ENCODE results near the gene TSEN2.

TSEN2 gene

DNA sequence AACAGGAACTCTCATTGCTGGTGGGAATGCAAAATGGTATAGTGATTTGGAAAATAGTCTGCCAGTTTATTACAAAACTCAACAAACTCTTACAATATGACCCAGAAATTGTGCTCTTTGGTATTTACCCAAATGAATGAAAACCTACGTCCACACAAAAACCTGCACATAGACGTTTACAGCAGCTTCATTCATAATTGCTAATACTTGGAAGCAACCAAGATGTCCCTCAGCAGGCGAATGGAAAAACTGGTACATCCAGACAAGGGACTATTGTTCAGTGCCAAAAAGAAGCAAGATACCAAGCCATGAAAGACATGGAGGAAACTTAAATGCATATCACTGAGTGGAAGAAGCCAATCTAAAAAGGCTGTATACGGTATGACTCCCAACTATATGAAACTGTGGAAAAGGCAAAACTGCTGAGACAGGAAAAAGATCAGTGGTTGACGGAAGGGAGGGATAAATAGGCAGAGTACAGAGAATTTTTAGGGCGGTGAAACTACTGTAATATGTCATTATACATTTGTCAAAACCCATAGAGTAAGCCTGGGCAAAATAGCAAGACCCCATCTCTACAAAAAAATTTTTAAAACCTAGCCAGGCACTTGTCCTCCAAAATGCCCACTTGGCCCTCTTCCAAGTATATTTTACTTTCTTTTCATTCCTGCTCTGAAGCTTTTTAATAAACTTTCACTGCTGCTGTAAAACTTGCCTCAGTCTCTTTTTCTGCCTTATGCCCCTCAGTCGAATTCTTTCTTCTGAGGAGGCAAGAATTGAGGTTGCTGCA lies 65.9 kb downstream of the TSEN2 start:
- H3K9me3 ChIP-seq (ENCODE audit: insufficient read depth, low read length), result no peaks in the 10 kb centered on the region
- no peaks in the 10 kb centered on the region for H4K20me1 ChIP-seq (ENCODE audit: low read depth, low read length)
- H3K27ac ChIP-seq (ENCODE audit: low read depth, low read length), result no peak overlapping the region
- no peaks in the 10 kb centered on the region for H3K9me2 ChIP-seq (replicated peaks; ENCODE audit: insufficient read depth, low read length)
- no peaks in the 10 kb centered on the region for H3K79me2 ChIP-seq (ENCODE audit: insufficient read depth, low read length)
- no peak overlapping the region for H3K9ac ChIP-seq (ENCODE audit: low read length)
- no peak overlapping the region for H3K4me2 ChIP-seq (ENCODE audit: low read depth, low read length, poor library complexity, severe bottlenecking)
- no peaks in the 10 kb centered on the region for H3K36me3 ChIP-seq (ENCODE audit: low read length)
- no peaks in the 10 kb centered on the region for H3F3A ChIP-seq (ENCODE audit: insufficient read depth)
- H2AFZ ChIP-seq (ENCODE audit: low read depth, low read length, severe bottlenecking), result no peak overlapping the region
- TF ChIP-seq EZH2phosphoT487 (conservative IDR thresholded peaks at IDR 0.05; ENCODE audit: low read length), result no peak
- TF ChIP-seq, protein P1, sequence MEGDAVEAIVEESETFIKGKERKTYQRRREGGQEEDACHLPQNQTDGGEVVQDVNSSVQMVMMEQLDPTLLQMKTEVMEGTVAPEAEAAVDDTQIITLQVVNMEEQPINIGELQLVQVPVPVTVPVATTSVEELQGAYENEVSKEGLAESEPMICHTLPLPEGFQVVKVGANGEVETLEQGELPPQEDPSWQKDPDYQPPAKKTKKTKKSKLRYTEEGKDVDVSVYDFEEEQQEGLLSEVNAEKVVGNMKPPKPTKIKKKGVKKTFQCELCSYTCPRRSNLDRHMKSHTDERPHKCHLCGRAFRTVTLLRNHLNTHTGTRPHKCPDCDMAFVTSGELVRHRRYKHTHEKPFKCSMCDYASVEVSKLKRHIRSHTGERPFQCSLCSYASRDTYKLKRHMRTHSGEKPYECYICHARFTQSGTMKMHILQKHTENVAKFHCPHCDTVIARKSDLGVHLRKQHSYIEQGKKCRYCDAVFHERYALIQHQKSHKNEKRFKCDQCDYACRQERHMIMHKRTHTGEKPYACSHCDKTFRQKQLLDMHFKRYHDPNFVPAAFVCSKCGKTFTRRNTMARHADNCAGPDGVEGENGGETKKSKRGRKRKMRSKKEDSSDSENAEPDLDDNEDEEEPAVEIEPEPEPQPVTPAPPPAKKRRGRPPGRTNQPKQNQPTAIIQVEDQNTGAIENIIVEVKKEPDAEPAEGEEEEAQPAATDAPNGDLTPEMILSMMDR (IDR thresholded peaks at IDR 0.05; ENCODE audit: insufficient read depth, low read length, poor library complexity, severe bottlenecking), result no peak
- no peaks in the 10 kb centered on the region for H3K27me3 ChIP-seq (ENCODE audit: low read length)
- H3K4me3 ChIP-seq (ENCODE audit: insufficient read depth, low read length, poor library complexity, severe bottlenecking), result no peak overlapping the region

DNA sequence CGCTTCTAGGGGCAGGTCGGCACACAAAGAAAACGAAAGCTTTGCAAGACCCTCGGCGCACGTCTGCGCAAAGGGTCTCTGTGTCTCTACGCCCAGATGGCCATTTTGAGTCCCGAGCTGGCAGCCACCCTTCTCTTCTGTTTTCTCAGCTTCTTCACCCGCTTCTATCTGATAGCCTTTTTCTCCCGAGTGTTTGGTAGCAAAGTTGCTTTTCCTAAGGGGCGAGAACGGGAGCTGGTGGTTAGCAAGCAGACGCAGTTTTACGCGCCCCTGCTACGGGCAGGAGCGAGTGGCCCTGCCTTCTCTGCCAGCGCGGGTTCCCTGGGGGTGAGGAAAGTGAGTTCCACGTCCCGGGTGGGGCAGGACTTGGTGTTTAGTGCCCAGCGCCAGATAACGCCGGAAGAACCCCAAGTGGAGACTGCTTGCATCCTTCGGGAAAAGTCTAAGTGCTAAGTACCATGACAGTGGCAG lies 69.7 kb downstream of the TSEN2 start:
- H3K27me3 ChIP-seq (ENCODE audit: low read length), result no peaks in the 10 kb centered on the region
- no peak overlapping the region for H3K4me3 ChIP-seq (ENCODE audit: insufficient read depth, low read length, poor library complexity, severe bottlenecking)
- no peak overlapping the region for H3K9ac ChIP-seq (ENCODE audit: low read length)
- H3K27ac ChIP-seq (ENCODE audit: low read depth, low read length), result no peak overlapping the region
- no peaks in the 10 kb centered on the region for H3K9me2 ChIP-seq (replicated peaks; ENCODE audit: insufficient read depth, low read length)
- no peak overlapping the region for H3K4me2 ChIP-seq (ENCODE audit: low read depth, low read length, poor library complexity, severe bottlenecking)
- no peaks in the 10 kb centered on the region for H3F3A ChIP-seq (ENCODE audit: insufficient read depth)
- H3K79me2 ChIP-seq (ENCODE audit: insufficient read depth, low read length), result peaks cover 20% of the 10 kb centered on the region
- TF ChIP-seq EZH2phosphoT487 (conservative IDR thresholded peaks at IDR 0.05; ENCODE audit: low read length), result no peak
- TF ChIP-seq, protein P1 (IDR thresholded peaks at IDR 0.05; ENCODE audit: insufficient read depth, low read length, poor library complexity, severe bottlenecking), result no peak
- H3K36me3 ChIP-seq (ENCODE audit: low read length), result no peaks in the 10 kb centered on the region
- no peaks in the 10 kb centered on the region for H4K20me1 ChIP-seq (ENCODE audit: low read depth, low read length)
- H3K9me3 ChIP-seq (ENCODE audit: insufficient read depth, low read length), result no peaks in the 10 kb centered on the region
- H2AFZ ChIP-seq (ENCODE audit: low read depth, low read length, severe bottlenecking), result no peak overlapping the region

DNA sequence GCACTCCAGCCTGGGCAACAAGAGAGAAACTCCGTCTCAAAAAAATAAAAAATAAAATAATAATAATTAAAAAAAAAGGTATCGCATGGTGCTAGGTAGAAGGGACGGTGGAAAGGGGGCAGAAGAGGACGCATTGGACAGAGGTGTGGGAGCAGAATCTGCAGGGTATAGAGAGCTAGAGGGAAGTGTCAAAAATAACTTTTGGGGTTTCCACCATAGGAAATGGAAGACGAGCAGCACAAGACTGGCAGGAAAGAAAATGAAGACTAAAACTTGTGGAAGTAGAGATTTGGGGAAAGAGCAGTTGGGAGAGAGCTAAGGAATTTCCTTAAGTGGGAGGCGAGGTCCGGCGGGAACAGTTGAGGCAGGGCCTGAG lies 72.0 kb downstream of the TSEN2 start:
- Histone ChIP-seq H3K9ac (ENCODE audit: low read length) (peak overlapping the region; percentile 84), H3K9me2 (replicated peaks; ENCODE audit: insufficient read depth, low read length) (no peaks in the 10 kb centered on the region), H3K9me3 (ENCODE audit: insufficient read depth, low read length) (no peaks in the 10 kb centered on the region), H3K36me3 (ENCODE audit: low read length) (no peaks in the 10 kb centered on the region), H3K27ac (ENCODE audit: low read depth, low read length) (no peak overlapping the region), H3K27me3 (ENCODE audit: low read length) (no peaks in the 10 kb centered on the region), H2AFZ (ENCODE audit: low read depth, low read length, severe bottlenecking) (peak overlapping the region; percentile 97), H3K4me2 (ENCODE audit: low read depth, low read length, poor library complexity, severe bottlenecking) (peak overlapping the region; percentile 77), H4K20me1 (ENCODE audit: low read depth, low read length) (peaks cover 3% of the 10 kb centered on the region; the same call in 1 of the 2 replicates), H3K79me2 (ENCODE audit: insufficient read depth, low read length) (peaks cover 44% of the 10 kb centered on the region), H3K4me3 (ENCODE audit: insufficient read depth, low read length, poor library complexity, severe bottlenecking) (peak overlapping the region; percentile 74), H3F3A (ENCODE audit: insufficient read depth) (no peaks in the 10 kb centered on the region)
- TF ChIP-seq EZH2phosphoT487 (conservative IDR thresholded peaks at IDR 0.05; ENCODE audit: low read length), result no peak
- TF ChIP-seq, protein P1 (IDR thresholded peaks at IDR 0.05; ENCODE audit: insufficient read depth, low read length, poor library complexity, severe bottlenecking), result no peak
